Keratinocyte (primary cell): ENCODE data around the gene SCYGR3. TPM values are rescaled to one million over a fixed set of nuclear protein-coding genes. Genes with fewer than 3 reads are reported as not detected.

ENCODE experiments used
- DNase-seq: peaks from one replicate; pipeline ENCODE4 v3.0.0-alpha.2; 2011; ENCODE audit warnings: low read depth, missing footprints, low spot score
- FAIRE-seq: peaks from 2 replicates; lab custom pipeline; 2011; peaks lifted over from hg19 to GRCh38; lab: Jason Lieb, UNC
- H2AFZ ChIP-seq: 2 replicates; pipeline ENCODE4 v1.6.0; 2012; ENCODE audit warnings: low read length, control low read depth, inconsistent platforms; ENCODE audit not compliant: control insufficient read depth
- H3K27ac ChIP-seq: 2 replicates; pipeline ENCODE4 v1.5.1; 2011; ENCODE audit warnings: low read length; ENCODE audit not compliant: control insufficient read depth, insufficient read depth
- H3K27me3 ChIP-seq: 3 replicates; pipeline ENCODE4 v1.6.0; 2011; ENCODE audit warnings: low read length; ENCODE audit not compliant: control insufficient read depth, insufficient read depth; ENCODE audit errors: extremely low read depth
- H3K36me3 ChIP-seq, 2 experiments: 2 replicates in 1 of 2; 3 replicates in 1 of 2; pipeline ENCODE4 v1.5.1; 2011; ENCODE audit warnings: low read length in 2 of 2, mild to moderate bottlenecking in 1 of 2; ENCODE audit not compliant: control insufficient read depth in 2 of 2, insufficient read depth in 2 of 2; ENCODE audit errors: extremely low read depth in 1 of 2
- H3K4me1 ChIP-seq: 3 replicates; pipeline ENCODE4 v1.5.1; 2011; ENCODE audit warnings: low read length; ENCODE audit not compliant: control insufficient read depth, insufficient read depth; ENCODE audit errors: extremely low read depth
- H3K4me2 ChIP-seq: 3 replicates; pipeline ENCODE4 v1.6.0; 2011; ENCODE audit warnings: low read depth, low read length; ENCODE audit not compliant: control insufficient read depth, insufficient read depth; ENCODE audit errors: extremely low read depth
- H3K4me3 ChIP-seq, 3 experiments: fragments of 200-600 bp in 1 of 3; sonication (generic) in 1 of 3; 2 replicates in 2 of 3; 3 replicates in 1 of 3; pipeline ENCODE4 v1.5.1; 2011 to 2016; ENCODE audit warnings: low read length in 3 of 3, mild to moderate bottlenecking in 3 of 3, control low read depth in 2 of 3, inconsistent platforms in 1 of 3, low read depth in 1 of 3, mixed read lengths in 1 of 3, mixed run types in 1 of 3, moderate library complexity in 1 of 3; ENCODE audit not compliant: control insufficient read depth in 2 of 3, insufficient read depth in 2 of 3; ENCODE audit errors: extremely low read depth in 1 of 3
- H3K79me2 ChIP-seq: 2 replicates; pipeline ENCODE4 v1.6.0; 2012; ENCODE audit warnings: low read length; ENCODE audit not compliant: control insufficient read depth, insufficient read depth
- H3K9ac ChIP-seq: 3 replicates; pipeline ENCODE4 v1.6.0; 2011; ENCODE audit warnings: low read length; ENCODE audit not compliant: control insufficient read depth, insufficient read depth; ENCODE audit errors: extremely low read depth
- H3K9me1 ChIP-seq: 3 replicates; pipeline ENCODE4 v1.6.0; 2011; ENCODE audit warnings: low read length; ENCODE audit not compliant: control insufficient read depth, insufficient read depth; ENCODE audit errors: extremely low read depth
- H3K9me3 ChIP-seq: 2 replicates; pipeline ENCODE4 v1.5.1; 2012; ENCODE audit warnings: low read depth, low read length; ENCODE audit not compliant: control insufficient read depth
- H4K20me1 ChIP-seq: 3 replicates; pipeline ENCODE4 v1.6.0; 2011; ENCODE audit warnings: low read length; ENCODE audit not compliant: control insufficient read depth, insufficient read depth; ENCODE audit errors: extremely low read depth
- EZH2 ChIP-seq: IDR thresholded peaks from one replicate; pipeline ENCODE4 v1.6.1; 2012; ENCODE audit warnings: inconsistent platforms, mild to moderate bottlenecking, low read length, moderate library complexity
- dilution Hi-C: fragments of 300-500 bp; cut with MboI; formaldehyde crosslinking; loops from one replicate; pipeline ENCODE4 v1.7.0; 2020; ENCODE audit warnings: low sequenced_read_pairs; ENCODE audit not compliant: extremely low pct_ligation_motif_present
- polyA plus RNA-seq, 5 experiments: library from polyadenylated mRNA; depleted of rRNA in 3 of 5; stranded (reverse) in 3 of 5; stranded (forward) in 1 of 5; unstranded in 1 of 5; fragments of >200 nt; gene quantifications; 1 replicate in 1 of 5; 2 replicates in 3 of 5; 3 replicates in 1 of 5; pipeline versions ENCODE4 v1.2.1 to v1.2.3, GENCODE V29; 2011 to 2012; ENCODE audit warnings: missing spikeins in 2 of 5, low read depth in 1 of 5, low replicate concordance in 1 of 5
- TF ChIP-seq, protein P1 (sequence below), 3 experiments: IDR thresholded peaks in 1 of 3; conservative IDR thresholded peaks in 1 of 3; optimal IDR thresholded peaks in 1 of 3; 2 replicates in 2 of 3; 3 replicates in 1 of 3; pipeline versions ENCODE3 to v1.5.1; 2011; ENCODE audit warnings: low read length in 3 of 3, mild to moderate bottlenecking in 3 of 3, moderate library complexity in 2 of 3, control low read depth in 1 of 3, inconsistent platforms in 1 of 3; ENCODE audit not compliant: insufficient read depth in 2 of 3; ENCODE audit errors: extremely low read depth in 1 of 3

The SCYGR3 gene
- polyA plus RNA-seq, 1 donor (not counting 4 experiments of a cell fraction or from before 2014, with no cell fraction given), result not detected

DNA sequence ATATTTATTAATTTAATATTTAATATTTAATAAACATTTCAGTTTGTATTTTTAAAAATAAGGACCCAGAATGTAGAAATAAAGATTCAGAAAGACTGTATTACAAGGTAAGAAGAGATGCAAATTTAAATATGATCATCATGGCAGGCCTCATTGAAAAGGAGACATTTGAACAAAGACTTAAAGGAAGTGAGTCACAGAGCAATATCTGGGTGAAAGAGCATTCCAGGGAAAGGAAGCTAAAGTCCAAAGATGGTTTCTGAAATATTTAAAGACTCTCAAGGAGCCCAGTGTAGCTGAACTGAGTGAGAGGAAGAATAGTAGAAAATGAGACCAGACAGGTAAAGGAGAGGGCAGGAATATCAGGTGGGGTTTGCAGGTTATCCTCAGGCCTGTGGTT is 8.6 kb upstream of the SCYGR3 start:
- no peak overlapping the region for H3K4me3 ChIP-seq
- peaks cover 2% of the 10 kb centered on the region for H3K9me3 ChIP-seq
- peak overlapping the region; percentile 54 for H3K4me2 ChIP-seq
- H3K27me3 ChIP-seq, result no peaks in the 10 kb centered on the region
- H3K9me1 ChIP-seq, result no peaks in the 10 kb centered on the region
- H3K27ac ChIP-seq, result no peak overlapping the region
- FAIRE-seq (no peak), DNase-seq (no peak)
- H2AFZ ChIP-seq, result peak overlapping the region; percentile 85
- no peak overlapping the region for H3K9ac ChIP-seq
- peaks cover 7% of the 10 kb centered on the region for H3K4me1 ChIP-seq
- no peaks in the 10 kb centered on the region for H3K36me3 ChIP-seq
- TF ChIP-seq EZH2, result no peak
- TF ChIP-seq, protein P1, sequence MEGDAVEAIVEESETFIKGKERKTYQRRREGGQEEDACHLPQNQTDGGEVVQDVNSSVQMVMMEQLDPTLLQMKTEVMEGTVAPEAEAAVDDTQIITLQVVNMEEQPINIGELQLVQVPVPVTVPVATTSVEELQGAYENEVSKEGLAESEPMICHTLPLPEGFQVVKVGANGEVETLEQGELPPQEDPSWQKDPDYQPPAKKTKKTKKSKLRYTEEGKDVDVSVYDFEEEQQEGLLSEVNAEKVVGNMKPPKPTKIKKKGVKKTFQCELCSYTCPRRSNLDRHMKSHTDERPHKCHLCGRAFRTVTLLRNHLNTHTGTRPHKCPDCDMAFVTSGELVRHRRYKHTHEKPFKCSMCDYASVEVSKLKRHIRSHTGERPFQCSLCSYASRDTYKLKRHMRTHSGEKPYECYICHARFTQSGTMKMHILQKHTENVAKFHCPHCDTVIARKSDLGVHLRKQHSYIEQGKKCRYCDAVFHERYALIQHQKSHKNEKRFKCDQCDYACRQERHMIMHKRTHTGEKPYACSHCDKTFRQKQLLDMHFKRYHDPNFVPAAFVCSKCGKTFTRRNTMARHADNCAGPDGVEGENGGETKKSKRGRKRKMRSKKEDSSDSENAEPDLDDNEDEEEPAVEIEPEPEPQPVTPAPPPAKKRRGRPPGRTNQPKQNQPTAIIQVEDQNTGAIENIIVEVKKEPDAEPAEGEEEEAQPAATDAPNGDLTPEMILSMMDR (optimal IDR thresholded peaks at IDR 0.05 in 1 of 3, IDR thresholded peaks at IDR 0.05 in 1 of 3, conservative IDR thresholded peaks at IDR 0.05 in 1 of 3; ENCODE audit: extremely low read depth in 1 of 3, insufficient read depth in 2 of 3, low read length in 3 of 3), result no peak
- dilution Hi-C loops, result no loop called here
- no peaks in the 10 kb centered on the region for H4K20me1 ChIP-seq
- H3K79me2 ChIP-seq, result no peaks in the 10 kb centered on the region

GRCh38 chr2:227617316-227618230 is 2.9 kb upstream of the SCYGR3 start, which contains the start of gene SCYGR4:
Gene SCYGR4, plus strand, starts transcription at chr2:227617498. Its CDS starts 0 bp downstream, at chr2:227617498.
- dilution Hi-C loops, result no loop called here
- no peak for FAIRE-seq
- no peak within 1 kb of the TSS for H2AFZ ChIP-seq
- no peaks in the 10 kb centered on the region for H3K4me1 ChIP-seq
- H3K79me2 ChIP-seq, result no peaks in the 10 kb centered on the region
- no peak for DNase-seq
- H3K9ac ChIP-seq, result no peak within 1 kb of the TSS
- no peak within 1 kb of the TSS for H3K27ac ChIP-seq
- H4K20me1 ChIP-seq, result no peaks in the 10 kb centered on the region
- TF ChIP-seq EZH2, result no peak
- TF ChIP-seq, protein P1 (optimal IDR thresholded peaks at IDR 0.05 in 1 of 3, IDR thresholded peaks at IDR 0.05 in 1 of 3, conservative IDR thresholded peaks at IDR 0.05 in 1 of 3; ENCODE audit: extremely low read depth in 1 of 3, insufficient read depth in 2 of 3, low read length in 3 of 3), result no peak
- H3K36me3 ChIP-seq, result no peaks in the 10 kb centered on the region
- H3K4me2 ChIP-seq, result no peak within 1 kb of the TSS
- H3K9me3 ChIP-seq, result no peaks in the 10 kb centered on the region
- no peaks in the 10 kb centered on the region for H3K27me3 ChIP-seq
- H3K9me1 ChIP-seq, result no peaks in the 10 kb centered on the region
- H3K4me3 ChIP-seq, result no peak within 1 kb of the TSS
